Stimulated activated CD8-positive, alpha-beta memory T cell treated with anti-CD3 and anti-CD28 coated beads, Interleukin-15, amount 100 ng/mL, for 48 hours (primary cell): ENCODE data around the gene EGR4.

Experiments used
- DNase-seq, 2 donors: peaks; one replicate each; pipeline ENCODE4 v3.0.0-alpha.2; 2020; ENCODE audit warnings: low read depth in 2 of 2

The EGR4 gene

DNA sequence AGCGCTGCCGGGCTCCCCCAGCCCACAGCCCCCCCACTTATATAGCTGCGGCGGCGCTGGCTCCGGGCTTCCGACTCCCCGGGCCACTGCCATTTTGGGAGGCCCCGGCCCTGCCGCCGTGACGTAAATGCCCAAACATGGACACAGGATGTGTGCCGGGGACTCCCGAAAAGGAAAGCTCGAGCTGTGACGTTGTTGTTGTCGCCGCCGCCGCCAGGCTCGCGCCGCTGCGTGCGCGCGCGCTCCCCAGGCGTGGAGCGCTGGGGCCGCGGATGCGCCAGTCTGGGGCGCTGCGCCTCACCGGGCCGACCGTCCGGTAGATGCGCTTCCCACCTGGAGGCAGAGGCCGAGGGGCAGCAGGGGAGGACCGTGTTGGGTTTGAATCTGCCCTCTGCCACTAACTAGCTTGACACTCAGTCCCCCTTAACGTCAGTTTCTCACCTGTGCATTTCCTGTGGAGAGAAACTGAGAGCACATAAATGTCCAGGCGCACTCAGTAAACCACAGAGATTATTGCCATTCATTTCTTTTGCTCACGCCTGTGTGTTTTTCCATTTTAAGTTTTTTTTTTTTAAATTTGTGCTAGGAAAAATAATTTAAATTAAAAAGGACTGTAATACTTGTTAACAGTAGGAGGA is at the start of gene EGR4:
TSS of gene EGR4 (minus strand) at position 15 of the 638 bp plus-strand sequence. CDS start 231 bp downstream, outside the sequence.
- DNase-seq: peak; percentile 80 to 86

GRCh38 chr2:73341039-73341438 is 47.7 kb upstream of the EGR4 start:
- DNase-seq: no peak

- no peak for DNase-seq
These were observed 45.9 kb upstream of the EGR4 start for GRCh38 chr2:73339201-73339600.

DNA sequence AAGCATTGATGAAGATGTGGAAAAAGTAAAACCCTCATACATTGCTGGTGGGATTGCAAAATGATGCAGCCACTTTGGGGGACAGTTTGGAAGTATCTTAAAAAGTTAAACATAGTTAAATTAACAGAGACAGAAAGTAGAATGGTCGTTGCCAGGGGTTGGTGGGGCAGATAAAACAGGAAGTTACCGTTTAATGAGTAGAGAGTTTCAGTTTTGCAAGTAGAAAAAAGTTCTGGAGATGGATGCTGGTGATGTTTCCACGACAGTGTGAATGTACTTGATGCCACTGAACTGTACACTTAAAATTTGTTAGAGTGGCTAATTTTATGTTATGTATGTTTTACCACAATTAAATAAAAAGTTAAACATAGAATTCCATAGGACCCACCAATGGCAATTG is 44.5 kb upstream of the EGR4 start:
- DNase-seq: no peak

GRCh38 chr2:73334620-73335019 is 41.3 kb upstream of the EGR4 start:
- DNase-seq: no peak

- DNase-seq: no peak
These were observed 40.7 kb upstream of the EGR4 start for GRCh38 chr2:73334045-73334444.

DNA sequence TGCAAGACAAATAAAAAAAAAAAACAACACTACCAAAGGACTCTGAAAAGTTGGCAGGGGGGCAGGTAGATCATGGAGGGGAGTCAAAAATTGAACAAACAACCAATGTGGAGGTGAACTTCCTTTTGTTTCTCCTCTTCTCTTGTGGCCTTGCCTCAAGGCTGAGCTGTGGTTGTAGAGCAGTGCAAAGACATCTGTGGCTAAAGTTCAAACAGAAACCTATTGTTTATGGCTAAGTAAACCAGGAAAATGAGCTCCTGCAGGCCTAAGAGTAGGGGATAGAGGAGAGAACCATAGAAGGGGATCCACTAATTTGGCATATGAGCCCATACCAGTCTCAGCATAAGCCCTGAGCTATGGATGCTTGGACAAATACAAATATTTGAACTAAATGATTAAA is 40.2 kb upstream of the EGR4 start:
- DNase-seq: no peak

DNA sequence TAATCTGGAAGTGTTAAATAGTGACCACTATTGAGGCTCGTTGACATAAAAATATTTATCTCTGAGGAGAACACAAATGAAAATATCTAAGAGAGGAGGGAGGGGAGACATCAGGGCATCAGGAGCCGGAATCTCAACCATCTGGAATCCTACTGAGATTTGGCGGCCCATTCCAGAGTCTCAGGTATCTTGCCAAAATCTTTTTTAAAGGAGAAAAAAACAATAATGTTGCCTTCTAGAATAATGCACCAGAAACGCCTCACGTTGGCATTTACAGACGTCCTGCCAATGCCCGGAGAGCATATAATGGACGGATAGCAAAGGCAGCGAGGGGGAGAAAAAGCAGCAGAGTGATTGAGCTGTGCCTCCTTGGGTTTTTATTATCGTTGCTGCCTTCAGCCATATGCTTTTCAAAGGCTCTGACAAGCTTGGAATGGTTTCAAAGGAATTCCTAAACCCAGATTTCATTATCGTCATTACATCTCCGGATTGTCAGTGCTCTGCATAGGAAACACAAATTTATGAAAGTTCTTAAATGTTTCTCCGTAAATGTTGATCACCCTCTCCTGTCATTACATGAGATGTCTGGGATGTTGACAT is 30.9 kb upstream of the EGR4 start:
- no peak for DNase-seq

GRCh38 chr2:73323551-73323950 is 30.2 kb upstream of the EGR4 start:
- no peak for DNase-seq

DNA sequence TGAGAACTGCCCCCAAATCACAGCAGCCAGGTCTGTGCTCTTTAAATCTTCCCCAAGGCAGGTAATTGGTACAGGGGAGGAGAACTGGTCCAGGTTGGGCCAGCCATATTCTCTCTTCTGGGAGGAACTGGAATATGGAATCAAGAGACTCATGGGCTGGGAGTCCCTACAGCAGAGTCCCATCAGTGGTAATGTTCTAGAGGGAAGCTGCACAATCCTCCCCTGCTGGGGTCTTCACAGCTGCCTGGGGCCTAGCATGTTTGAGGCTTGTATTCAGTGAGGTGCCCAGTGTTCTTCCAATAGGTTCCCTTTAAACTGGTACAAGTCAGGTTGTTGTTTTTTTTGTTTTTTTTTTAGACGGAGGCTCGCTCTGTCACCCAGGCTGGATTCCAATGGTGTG is 21.1 kb upstream of the EGR4 start:
- DNase-seq: no peak

DNA sequence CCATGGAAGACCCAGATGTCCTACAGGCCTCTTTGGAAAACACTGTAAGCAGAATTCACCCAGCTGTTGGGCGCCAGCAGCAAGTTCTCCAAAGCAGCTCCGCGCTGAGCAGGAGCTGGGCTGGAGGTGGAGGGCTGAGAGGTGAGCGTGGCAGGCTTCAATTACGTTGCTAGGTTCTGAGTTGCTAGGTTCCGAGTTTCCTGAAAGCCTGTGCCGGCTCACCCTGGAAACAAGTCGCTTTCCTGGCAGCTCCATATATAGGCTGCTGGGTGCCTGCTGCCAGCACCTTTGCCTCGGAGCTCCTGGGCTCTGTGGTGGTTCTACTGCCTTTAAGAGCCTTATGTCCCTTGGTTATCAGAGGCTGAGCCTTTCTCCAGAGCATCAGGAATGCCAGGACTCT is 14.4 kb upstream of the EGR4 start:
- no peak for DNase-seq

GRCh38 chr2:73301636-73302035 is 8.3 kb upstream of the EGR4 start:
- no peak for DNase-seq

- DNase-seq: no peak
These were observed 7.6 kb upstream of the EGR4 start for GRCh38 chr2:73300926-73301325.

- DNase-seq: no peak
These were observed 4.2 kb upstream of the EGR4 start for GRCh38 chr2:73297586-73297985.

DNA sequence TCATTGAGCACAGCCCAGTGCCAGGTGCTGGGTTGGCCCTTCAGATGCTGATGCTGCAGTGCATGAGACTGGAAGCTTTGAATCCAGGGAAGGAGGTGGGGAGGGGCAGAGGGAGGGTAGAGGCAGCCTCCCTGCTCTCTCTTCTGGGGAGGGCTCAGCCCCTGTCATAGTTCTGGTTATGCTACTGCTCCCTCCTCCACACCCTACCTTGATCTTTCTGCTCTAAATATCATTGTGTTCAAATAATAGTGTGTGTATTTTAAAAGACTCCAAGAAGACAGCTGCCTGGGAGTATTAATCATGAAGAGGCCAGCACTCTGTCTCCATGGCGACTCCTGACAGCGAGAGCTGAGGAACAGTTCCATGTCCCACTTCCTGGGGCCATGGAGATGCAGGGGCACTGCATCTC is 3.8 kb upstream of the EGR4 start:
- no peak for DNase-seq

GRCh38 chr2:73295751-73296400 is 2.5 kb upstream of the EGR4 start:
- DNase-seq: no peak

GRCh38 chr2:73294239-73294638 is 891 bp upstream of the EGR4 start:
- DNase-seq: no peak

DNA sequence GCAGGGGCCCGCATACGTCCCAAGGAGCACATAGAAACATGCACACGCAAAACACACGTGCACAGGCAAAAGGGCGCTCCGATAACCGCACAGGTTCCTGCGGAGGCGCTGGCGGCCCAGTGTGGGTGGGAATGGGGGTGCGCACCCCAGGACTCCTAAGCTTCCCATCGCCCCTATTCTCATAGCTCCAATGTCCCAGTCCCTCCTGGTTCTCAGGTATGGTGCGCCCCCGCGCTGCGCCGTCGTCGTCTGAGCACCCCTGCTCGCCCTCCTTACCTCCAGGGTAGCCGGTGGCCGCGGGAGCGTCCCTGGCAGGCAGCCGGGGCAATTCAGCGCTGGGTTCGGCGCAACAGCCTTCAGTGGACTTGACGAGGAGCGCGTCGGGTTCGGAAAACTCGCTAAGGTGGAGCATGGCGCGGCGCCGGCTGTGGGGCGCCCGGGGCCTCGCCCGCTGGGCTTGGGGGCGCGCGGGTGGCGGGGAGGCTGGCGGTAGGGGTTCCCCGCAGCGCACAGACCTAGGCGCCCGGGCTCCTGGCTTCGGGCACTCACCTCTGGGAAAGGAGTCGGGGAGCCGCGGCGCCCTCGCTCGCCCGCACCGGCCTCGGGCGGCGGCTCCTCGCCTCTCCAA is 328 bp downstream of the EGR4 start:
- no peak for DNase-seq

DNA sequence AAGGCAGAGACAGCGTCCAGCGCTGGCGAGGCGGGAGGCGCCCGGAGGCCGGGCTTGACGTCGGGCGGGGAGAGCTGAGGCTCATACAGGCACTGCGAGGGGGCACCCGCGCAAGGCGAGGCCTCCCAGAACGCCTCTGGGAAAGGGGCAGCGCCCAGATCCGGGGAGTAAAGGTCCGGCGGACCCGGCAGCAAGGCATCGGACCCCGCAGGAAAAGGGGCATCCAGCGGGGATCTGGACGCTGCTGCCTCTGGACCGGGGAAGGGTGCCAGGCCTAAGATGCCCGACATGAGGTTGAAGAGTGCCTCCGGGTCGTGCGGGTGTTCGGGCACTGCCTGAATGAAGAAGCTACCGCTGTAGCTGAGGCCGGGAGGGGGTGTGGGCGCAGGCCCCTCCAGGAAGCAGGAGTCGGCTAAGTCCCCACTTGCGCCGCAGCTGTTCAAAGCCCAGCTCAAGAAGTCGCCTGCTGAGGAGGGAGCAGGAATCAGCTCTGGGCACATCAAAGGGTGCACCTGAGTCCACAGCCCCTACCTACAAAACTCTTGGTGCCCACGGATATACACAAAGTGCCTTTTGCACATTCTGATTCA is 937 bp downstream of the EGR4 start:
- DNase-seq: no peak

GRCh38 chr2:73291461-73292315 is 1.7 kb downstream of the EGR4 start:
- DNase-seq: no peak

- DNase-seq: peak; percentile 28 to 38
These were observed 2.3 kb downstream of the EGR4 start for GRCh38 chr2:73291093-73291460.
